Ishikawa (cell line): ENCODE measurements around the gene CDH13.

Experiments
- CEBPB ChIP-seq: IDR thresholded peaks from 2 replicates; pipeline ENCODE4 v1.6.1; 2012
- CREB1 ChIP-seq: IDR thresholded peaks from 2 replicates; pipeline ENCODE4 v1.6.1; 2012; ENCODE audit warnings: low read depth
- EGR1 ChIP-seq: IDR thresholded peaks from 2 replicates; pipeline ENCODE4 v1.6.1; 2012
- EP300 ChIP-seq: IDR thresholded peaks from 2 replicates; pipeline ENCODE4 v1.6.1; 2012; ENCODE audit warnings: borderline replicate concordance
- FOXM1 ChIP-seq: IDR thresholded peaks from 2 replicates; pipeline ENCODE4 v1.6.1; 2012; ENCODE audit warnings: low read depth, borderline replicate concordance
- MAX ChIP-seq: IDR thresholded peaks from 2 replicates; pipeline ENCODE4 v1.6.1; 2012
- NFIC ChIP-seq: IDR thresholded peaks from 2 replicates; pipeline ENCODE4 v1.6.1; 2012
- RAD21 ChIP-seq: IDR thresholded peaks from 2 replicates; pipeline ENCODE4 v1.6.1; 2012; ENCODE audit warnings: low read depth
- REST ChIP-seq: IDR thresholded peaks from 2 replicates; pipeline ENCODE4 v1.6.1; 2012; ENCODE audit warnings: low read depth, mild to moderate bottlenecking
- TAF1 ChIP-seq: IDR thresholded peaks from 2 replicates; pipeline ENCODE4 v1.6.1; 2012; ENCODE audit warnings: low read depth, mild to moderate bottlenecking
- TCF12 ChIP-seq: IDR thresholded peaks from 2 replicates; pipeline ENCODE4 v1.6.1; 2012; ENCODE audit warnings: low read depth
- TEAD4 ChIP-seq: IDR thresholded peaks from 2 replicates; pipeline ENCODE4 v1.6.1; 2012
- USF1 ChIP-seq: IDR thresholded peaks from 2 replicates; pipeline ENCODE4 v1.6.1; 2012
- YY1 ChIP-seq: IDR thresholded peaks from 2 replicates; pipeline ENCODE4 v1.6.1; 2012; ENCODE audit warnings: low read depth
- ZBTB7A ChIP-seq: IDR thresholded peaks from 2 replicates; pipeline ENCODE4 v1.6.1; 2012; ENCODE audit warnings: low read depth

The CDH13 gene

GRCh38 chr16:83802135-83802534, 1175.4 kb downstream of the CDH13 start:
- no peak for TF ChIP-seq EGR1
- no peak for TF ChIP-seq EP300
- no peak for TF ChIP-seq YY1
- no peak for TF ChIP-seq TCF12
- TF ChIP-seq REST = no peak
- no peak for TF ChIP-seq NFIC
- TF ChIP-seq FOXM1 = no peak
- TF ChIP-seq TEAD4 = no peak
- TF ChIP-seq CREB1 = no peak
- no peak for TF ChIP-seq TAF1
- TF ChIP-seq MAX = no peak
- no peak for TF ChIP-seq CEBPB
- no peak for TF ChIP-seq RAD21
- TF ChIP-seq USF1 = no peak
- TF ChIP-seq ZBTB7A = no peak

- TF ChIP-seq REST (no peak), EP300 (no peak), RAD21 (no peak), TCF12 (no peak), TAF1 (no peak), CREB1 (no peak)
Measured at GRCh38 chr16:83802554-83803205, 1175.9 kb downstream of the CDH13 start.

GRCh38 chr16:83803811-83804210, 1177.0 kb downstream of the CDH13 start:
- TF ChIP-seq TEAD4 = no peak
- no peak for TF ChIP-seq TCF12
- no peak for TF ChIP-seq REST
- no peak for TF ChIP-seq RAD21
- TF ChIP-seq USF1 = no peak
- TF ChIP-seq FOXM1 = no peak
- TF ChIP-seq TAF1 = no peak
- no peak for TF ChIP-seq NFIC
- no peak for TF ChIP-seq CEBPB
- TF ChIP-seq CREB1 = no peak
- no peak for TF ChIP-seq EGR1
- no peak for TF ChIP-seq MAX
- TF ChIP-seq YY1 = no peak
- no peak for TF ChIP-seq EP300

GRCh38 chr16:83804366-83804765, 1177.6 kb downstream of the CDH13 start:
- TF ChIP-seq REST (no peak), TCF12 (no peak), EP300 (no peak), MAX (no peak), USF1 (no peak), CEBPB (no peak), ZBTB7A (no peak), YY1 (no peak), FOXM1 (no peak), TAF1 (no peak), EGR1 (no peak)
